Upper lobe of left lung (tissue), 4 donors: Measurements from ENCODE around the gene ACOXL.

Experiments used
- EP300 ChIP-seq, 4 donors: sonication (generic); formaldehyde crosslinking; IDR thresholded peaks; one replicate each; pipeline ENCODE4 v1.5.1; 2017; ENCODE audit warnings: antibody characterized with exemption in 4 of 4, control low read depth in 2 of 4
- POLR2AphosphoS5 ChIP-seq, 2 donors: sonication (generic); formaldehyde crosslinking; IDR thresholded peaks; one replicate each; pipeline ENCODE4 v1.5.1; 2017; ENCODE audit warnings: antibody characterized with exemption in 2 of 2
- TF ChIP-seq, protein P1 (sequence below), 6 experiments: fragments of 450-650 bp in 4 of 6; fragments of 200-600 bp in 2 of 6; sonication (generic) in 2 of 6; IDR thresholded peaks; one replicate each; pipeline ENCODE4 v1.5.1; 2016 to 2019; ENCODE audit warnings: antibody characterized with exemption in 6 of 6

GRCh38 chr2:111160758-111161157 is 428.4 kb downstream of the ACOXL start:
- TF ChIP-seq, protein P1, sequence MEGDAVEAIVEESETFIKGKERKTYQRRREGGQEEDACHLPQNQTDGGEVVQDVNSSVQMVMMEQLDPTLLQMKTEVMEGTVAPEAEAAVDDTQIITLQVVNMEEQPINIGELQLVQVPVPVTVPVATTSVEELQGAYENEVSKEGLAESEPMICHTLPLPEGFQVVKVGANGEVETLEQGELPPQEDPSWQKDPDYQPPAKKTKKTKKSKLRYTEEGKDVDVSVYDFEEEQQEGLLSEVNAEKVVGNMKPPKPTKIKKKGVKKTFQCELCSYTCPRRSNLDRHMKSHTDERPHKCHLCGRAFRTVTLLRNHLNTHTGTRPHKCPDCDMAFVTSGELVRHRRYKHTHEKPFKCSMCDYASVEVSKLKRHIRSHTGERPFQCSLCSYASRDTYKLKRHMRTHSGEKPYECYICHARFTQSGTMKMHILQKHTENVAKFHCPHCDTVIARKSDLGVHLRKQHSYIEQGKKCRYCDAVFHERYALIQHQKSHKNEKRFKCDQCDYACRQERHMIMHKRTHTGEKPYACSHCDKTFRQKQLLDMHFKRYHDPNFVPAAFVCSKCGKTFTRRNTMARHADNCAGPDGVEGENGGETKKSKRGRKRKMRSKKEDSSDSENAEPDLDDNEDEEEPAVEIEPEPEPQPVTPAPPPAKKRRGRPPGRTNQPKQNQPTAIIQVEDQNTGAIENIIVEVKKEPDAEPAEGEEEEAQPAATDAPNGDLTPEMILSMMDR (IDR thresholded peaks at IDR 0.05): no peak
- TF ChIP-seq POLR2AphosphoS5 (IDR thresholded peaks at IDR 0.05) (no peak), EP300 (IDR thresholded peaks at IDR 0.05) (no peak)
